ENCODE data around the gene SLC6A7. TPM values are rescaled to one million over a fixed set of nuclear protein-coding genes. Genes with fewer than 3 reads are reported as not detected.

The SLC6A7 gene
- polyA plus RNA-seq, 1 donor: 5.7 TPM

Other genes with a start within 250 kb of the SLC6A7 start
- 1.0 TPM for gene PDE6A, start 245.3 kb upstream of the SLC6A7 start, polyA plus RNA-seq
- 88.7 TPM for gene SLC26A2, start 229.3 kb upstream of the SLC6A7 start, polyA plus RNA-seq
- 5.4 TPM for gene TIGD6, start 189.4 kb upstream of the SLC6A7 start, polyA plus RNA-seq
- 36.8 TPM for gene HMGXB3, start 189.3 kb upstream of the SLC6A7 start, polyA plus RNA-seq
- gene CSF1R, start 103.5 kb upstream of the SLC6A7 start, polyA plus RNA-seq: 31.0 TPM
- 18.6 TPM for gene PDGFRB, start 34.2 kb upstream of the SLC6A7 start, polyA plus RNA-seq
- gene CDX1, start 23.3 kb upstream of the SLC6A7 start, polyA plus RNA-seq: 196 TPM
- gene CAMK2A, start 99.7 kb downstream of the SLC6A7 start, polyA plus RNA-seq: 1.1 TPM
- 2.2 TPM for gene ARSI, start 112.8 kb downstream of the SLC6A7 start, polyA plus RNA-seq
- 23.9 TPM for gene TCOF1, start 167.6 kb downstream of the SLC6A7 start, polyA plus RNA-seq
- 742 TPM for gene CD74, start 222.8 kb downstream of the SLC6A7 start, polyA plus RNA-seq

Data from large intestine (tissue), 1 donor.